SJSA1 (cell line): ENCODE measurements around the gene NRAP. TPM values are rescaled to one million over a fixed set of nuclear protein-coding genes. Genes with fewer than 3 reads are reported as not detected.

Experiments used
- DNase-seq, 2 experiments: peaks; one replicate each; pipeline ENCODE4 v3.0.0-alpha.2; 2015 to 2020; ENCODE audit warnings: low spot score in 2 of 2, low read depth in 1 of 2
- H3K27ac ChIP-seq: fragments of 250-450 bp; sonication (Bioruptor Pico); 2 replicates; pipeline ENCODE4 v1.5.1; 2020; ENCODE audit warnings: mild to moderate bottlenecking, moderate library complexity
- H3K27me3 ChIP-seq: fragments of 250-450 bp; sonication (Bioruptor Pico); replicated peaks from 2 replicates; pipeline ENCODE4 v1.5.1; 2020; ENCODE audit warnings: mild to moderate bottlenecking, moderate library complexity
- H3K36me3 ChIP-seq: fragments of 250-450 bp; sonication (Bioruptor Pico); 2 replicates; pipeline ENCODE4 v1.5.1; 2020; ENCODE audit warnings: mild to moderate bottlenecking
- H3K4me1 ChIP-seq: fragments of 250-450 bp; sonication (Bioruptor Pico); replicated peaks from 2 replicates; pipeline ENCODE4 v1.6.1; 2021; ENCODE audit warnings: mild to moderate bottlenecking
- H3K4me3 ChIP-seq: fragments of 250-450 bp; sonication (Bioruptor Pico); 2 replicates; pipeline ENCODE4 v1.5.1; 2020; ENCODE audit warnings: mild to moderate bottlenecking
- H3K9me3 ChIP-seq: fragments of 250-450 bp; sonication (Bioruptor Pico); replicated peaks from 2 replicates; pipeline ENCODE4 v1.5.1; 2020; ENCODE audit warnings: mild to moderate bottlenecking
- total RNA-seq: library from RNA; depleted of rRNA; stranded (reverse); fragments of >200 nt; shearing (Covaris generic); gene quantifications from 2 replicates; pipeline ENCODE4 v1.2.3, GENCODE V29; 2014; rRNA removed

NRAP gene
- total RNA-seq, 1 experiment from 2014 or later = not detected

DNA sequence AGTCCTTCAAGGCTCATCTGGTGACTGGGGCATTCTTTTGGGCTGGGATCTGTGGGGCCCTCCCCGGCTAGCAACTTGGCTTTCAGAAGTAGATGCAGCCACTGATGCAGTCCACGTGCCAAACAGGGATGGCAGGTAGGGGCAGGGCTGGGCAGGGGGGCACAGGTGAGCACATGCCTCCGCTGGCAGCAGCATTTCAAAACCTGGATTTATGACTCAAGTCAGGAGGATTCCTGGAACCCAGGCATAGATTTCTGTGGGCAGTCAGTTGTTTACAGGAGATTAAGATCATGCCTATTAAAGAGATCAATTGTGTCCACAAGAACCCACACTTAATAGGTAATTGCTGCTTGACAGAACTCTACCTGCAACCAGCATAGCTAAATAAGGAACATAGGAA lies 111.8 kb downstream of the NRAP start:
- H3K27ac ChIP-seq = no peak overlapping the region
- no peaks in the 10 kb centered on the region for H3K4me1 ChIP-seq
- no peak for DNase-seq
- H3K4me3 ChIP-seq = no peak overlapping the region
- no peaks in the 10 kb centered on the region for H3K36me3 ChIP-seq
- peaks cover 13% of the 10 kb centered on the region; the same call in 1 of the 2 replicates for H3K27me3 ChIP-seq
- no peaks in the 10 kb centered on the region for H3K9me3 ChIP-seq

DNA sequence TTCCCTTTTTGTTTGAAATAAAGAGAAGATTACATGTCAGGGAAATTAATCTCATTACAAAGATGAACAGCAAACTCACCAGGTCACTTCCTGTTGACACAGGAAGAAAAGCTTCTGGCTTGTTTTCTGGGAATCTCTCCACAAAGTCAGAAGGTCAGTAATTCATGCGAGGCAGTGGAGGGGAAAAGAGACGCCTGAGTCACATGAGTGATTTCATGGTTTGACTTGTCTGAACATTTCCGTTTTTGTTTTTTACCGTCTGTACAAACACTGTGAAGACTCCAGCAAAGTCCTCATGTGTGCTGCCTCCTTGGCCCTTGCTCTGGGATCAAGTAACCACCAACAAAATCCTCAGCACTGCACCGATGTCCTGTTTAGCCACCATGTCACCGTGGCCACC lies 113.5 kb downstream of the NRAP start:
- H3K36me3 ChIP-seq = no peaks in the 10 kb centered on the region
- no peak overlapping the region for H3K4me3 ChIP-seq
- no peak for DNase-seq
- no peaks in the 10 kb centered on the region for H3K9me3 ChIP-seq
- H3K27ac ChIP-seq = no peak overlapping the region
- H3K4me1 ChIP-seq = no peaks in the 10 kb centered on the region
- H3K27me3 ChIP-seq = peaks cover 13% of the 10 kb centered on the region; the same call in 1 of the 2 replicates

DNA sequence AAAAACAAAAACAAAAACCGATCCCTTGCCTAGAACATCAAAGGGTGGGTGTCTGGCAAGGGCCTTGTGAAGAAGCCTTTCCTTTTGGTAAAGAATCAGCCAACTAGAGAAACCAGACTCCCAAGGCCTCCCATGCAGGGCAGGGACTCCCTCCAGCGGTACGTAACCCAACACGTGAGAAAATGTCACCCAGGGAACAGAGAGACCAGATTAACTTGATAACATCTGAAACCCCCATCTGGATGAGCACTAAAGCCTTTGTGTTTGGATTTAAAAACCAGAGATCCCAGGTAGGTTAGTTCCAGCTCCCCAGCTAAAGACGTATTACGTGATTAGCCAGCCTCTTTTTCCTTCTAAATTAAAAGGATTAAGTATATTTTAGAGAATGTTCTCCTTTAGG lies 114.0 kb downstream of the NRAP start:
- H3K27me3 ChIP-seq = peaks cover 13% of the 10 kb centered on the region; the same call in 1 of the 2 replicates
- H3K4me3 ChIP-seq = no peak overlapping the region
- no peaks in the 10 kb centered on the region for H3K36me3 ChIP-seq
- no peak for DNase-seq
- no peak overlapping the region for H3K27ac ChIP-seq
- H3K4me1 ChIP-seq = no peaks in the 10 kb centered on the region
- H3K9me3 ChIP-seq = no peaks in the 10 kb centered on the region

DNA sequence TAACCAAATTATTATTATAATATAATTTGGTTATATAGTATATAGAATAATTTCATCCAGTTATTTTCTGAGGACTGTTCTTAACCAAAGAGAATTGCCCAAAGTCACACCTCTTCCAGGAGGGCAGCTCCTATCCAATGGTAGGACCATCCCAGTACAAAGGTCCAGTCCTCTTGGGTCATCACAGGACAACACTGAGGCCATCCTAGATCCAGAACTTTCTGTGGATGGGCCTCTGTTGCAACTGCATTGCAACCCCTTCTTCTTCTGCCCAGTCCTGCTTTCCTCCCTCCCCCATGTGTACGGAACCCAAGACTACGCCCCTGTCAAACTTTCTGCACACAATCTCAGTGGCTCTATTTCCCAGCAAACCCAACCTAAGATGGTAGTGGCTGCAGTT lies 116.4 kb downstream of the NRAP start:
- Histone ChIP-seq H3K27ac (no peak overlapping the region), H3K27me3 (peaks cover 13% of the 10 kb centered on the region; the same call in 1 of the 2 replicates), H3K4me1 (no peaks in the 10 kb centered on the region), H3K4me3 (no peak overlapping the region), H3K36me3 (no peaks in the 10 kb centered on the region), H3K9me3 (no peaks in the 10 kb centered on the region)
- DNase-seq = no peak

DNA sequence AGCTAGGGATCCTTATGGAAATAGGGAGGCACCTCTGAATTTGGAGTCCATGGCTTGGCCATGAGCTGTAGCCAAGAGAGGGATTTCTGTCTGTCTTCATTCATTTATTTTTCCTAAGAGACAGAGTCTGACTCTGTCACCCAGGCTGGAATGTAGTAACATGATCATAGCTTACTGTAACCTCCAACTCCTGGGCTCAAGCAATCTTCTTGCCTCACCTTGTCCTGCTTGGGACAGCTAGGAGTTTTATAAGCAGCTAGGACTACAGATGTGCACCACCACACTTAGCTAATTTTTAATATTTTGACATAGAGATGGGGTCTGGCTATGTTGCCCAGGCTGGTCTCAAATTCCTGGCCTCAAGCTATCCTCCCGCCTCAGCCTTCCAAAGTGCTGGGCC lies 119.4 kb downstream of the NRAP start:
- Histone ChIP-seq H3K27ac (no peak overlapping the region), H3K4me1 (no peaks in the 10 kb centered on the region), H3K4me3 (no peak overlapping the region), H3K27me3 (no peaks in the 10 kb centered on the region), H3K9me3 (no peaks in the 10 kb centered on the region), H3K36me3 (no peaks in the 10 kb centered on the region)
- no peak for DNase-seq

DNA sequence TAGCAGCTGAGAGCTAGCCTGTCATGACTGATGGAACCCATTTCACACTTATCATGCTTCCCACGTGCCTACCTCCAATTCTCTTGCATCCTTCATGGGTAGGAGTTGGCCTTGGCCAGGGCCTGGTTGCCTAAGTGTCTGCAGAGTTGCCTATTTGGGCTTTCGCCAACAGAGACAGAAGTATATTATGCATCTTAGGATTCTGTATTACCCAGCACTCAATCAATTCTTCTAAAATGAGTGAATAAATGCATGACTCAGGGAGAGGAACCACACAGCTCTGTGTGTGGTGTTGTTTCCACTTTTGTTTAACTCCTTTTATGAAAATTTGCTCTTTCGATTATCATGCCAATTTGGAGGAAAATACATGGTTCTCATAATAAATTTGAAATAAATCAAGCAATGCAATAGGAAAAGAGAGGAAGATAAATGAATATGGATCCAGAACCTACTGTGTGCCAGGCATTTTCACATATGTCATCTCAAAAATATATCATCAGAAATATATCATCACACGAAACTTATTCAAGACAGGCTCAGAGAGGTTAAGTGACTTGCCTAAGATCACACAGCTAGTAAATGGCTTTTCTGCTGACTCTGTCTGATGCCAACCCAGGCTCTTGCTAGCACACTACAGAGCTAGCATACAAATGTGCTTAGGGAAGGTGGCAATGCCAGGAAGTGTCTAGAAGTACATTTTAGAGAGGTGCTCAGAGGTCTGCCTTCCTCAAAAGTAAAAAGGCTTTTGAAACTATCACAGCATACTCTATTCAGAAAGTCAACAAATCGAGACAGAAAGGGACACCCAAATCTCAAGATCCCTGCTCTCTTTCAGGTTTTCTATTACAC lies 120.5 kb downstream of the NRAP start:
- H3K36me3 ChIP-seq = no peaks in the 10 kb centered on the region
- no peak overlapping the region for H3K27ac ChIP-seq
- DNase-seq = no peak
- no peaks in the 10 kb centered on the region for H3K9me3 ChIP-seq
- no peaks in the 10 kb centered on the region for H3K27me3 ChIP-seq
- H3K4me3 ChIP-seq = no peak overlapping the region
- no peaks in the 10 kb centered on the region for H3K4me1 ChIP-seq

DNA sequence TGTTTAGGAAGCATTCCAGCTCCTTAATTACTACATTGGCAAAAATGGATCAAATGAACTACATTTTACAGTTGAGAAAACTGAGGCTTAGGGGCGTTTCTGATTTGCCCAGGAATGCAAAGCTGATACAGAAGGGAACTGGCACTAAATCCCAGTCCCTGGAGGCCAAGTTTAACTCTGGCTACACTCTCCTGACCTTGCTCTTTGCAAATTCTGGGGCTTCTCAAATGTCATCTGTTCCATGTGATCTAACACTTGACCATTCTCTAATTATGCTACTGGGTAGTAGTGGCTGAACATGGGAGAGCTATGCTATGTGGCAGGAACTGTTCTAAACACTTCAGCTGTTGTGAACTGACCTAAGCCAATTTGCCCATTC lies 122.3 kb downstream of the NRAP start:
- no peaks in the 10 kb centered on the region for H3K36me3 ChIP-seq
- H3K27ac ChIP-seq = no peak overlapping the region
- H3K4me3 ChIP-seq = no peak overlapping the region
- DNase-seq = no peak
- no peaks in the 10 kb centered on the region for H3K27me3 ChIP-seq
- no peaks in the 10 kb centered on the region for H3K9me3 ChIP-seq
- H3K4me1 ChIP-seq = no peaks in the 10 kb centered on the region

DNA sequence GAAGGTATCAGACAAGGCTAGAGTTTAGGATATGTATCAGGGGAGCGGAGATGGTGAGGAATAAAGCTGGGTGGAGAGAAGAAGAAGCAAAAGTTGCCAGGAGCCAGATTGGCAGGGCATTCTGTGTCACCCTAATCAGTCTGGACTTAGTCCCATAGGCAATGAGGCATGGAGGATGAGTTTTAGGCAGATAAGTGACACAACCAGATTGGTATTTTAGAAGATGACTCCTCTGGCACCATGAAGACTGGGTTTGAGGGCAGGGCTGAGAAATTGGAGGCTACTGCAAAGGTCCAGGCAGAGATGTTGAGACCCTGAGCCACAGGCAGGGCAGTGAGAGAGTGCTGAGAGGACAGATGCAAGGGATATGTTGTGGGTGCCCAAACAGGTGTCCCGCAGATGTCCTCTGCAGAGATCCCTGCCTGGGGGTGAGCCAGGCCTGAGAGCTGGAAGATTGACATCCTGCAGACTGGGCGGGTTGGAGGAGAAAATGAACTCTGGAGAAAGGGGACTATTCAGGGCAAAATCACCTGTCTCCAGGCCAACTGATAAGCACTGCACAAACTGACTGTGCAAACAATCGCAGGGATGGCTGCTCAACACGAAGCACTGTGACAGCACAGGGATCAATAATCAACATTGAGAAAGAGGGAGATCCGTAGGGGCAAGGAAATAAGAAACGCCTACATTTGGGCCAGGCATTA lies 122.8 kb downstream of the NRAP start:
- Histone ChIP-seq H3K4me3 (no peak overlapping the region), H3K4me1 (no peaks in the 10 kb centered on the region), H3K9me3 (no peaks in the 10 kb centered on the region), H3K27me3 (no peaks in the 10 kb centered on the region), H3K27ac (no peak overlapping the region), H3K36me3 (no peaks in the 10 kb centered on the region)
- no peak for DNase-seq

DNA sequence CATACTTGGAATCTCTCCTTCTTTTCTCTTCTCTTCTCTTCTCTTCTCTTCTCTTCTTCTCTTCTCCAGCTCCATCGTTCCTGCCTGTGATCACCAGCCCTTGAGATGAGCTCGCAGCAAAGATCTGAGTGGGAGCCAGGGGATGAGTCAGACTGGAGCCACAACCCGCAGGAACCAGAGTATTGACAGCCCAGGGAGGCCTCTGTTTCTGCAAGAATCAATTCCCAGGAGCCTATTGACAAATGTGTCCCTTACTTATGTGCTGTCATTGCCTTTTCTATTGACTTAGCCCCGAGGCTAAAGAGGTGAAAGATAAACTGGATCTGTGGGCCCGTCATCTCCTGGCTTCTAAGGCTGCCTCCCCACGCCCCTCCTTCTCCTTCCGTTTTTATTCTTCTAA lies 124.1 kb downstream of the NRAP start:
- H3K9me3 ChIP-seq = no peaks in the 10 kb centered on the region
- H3K4me3 ChIP-seq = no peak overlapping the region
- DNase-seq = no peak
- no peaks in the 10 kb centered on the region for H3K36me3 ChIP-seq
- H3K27me3 ChIP-seq = no peaks in the 10 kb centered on the region
- H3K27ac ChIP-seq = no peak overlapping the region
- no peaks in the 10 kb centered on the region for H3K4me1 ChIP-seq

Other genes starting within 250 kb of the NRAP start
- not detected in 2 replicates for gene HABP2, start 111.0 kb downstream of the NRAP start, total RNA-seq
- 68.8 and 78.5 TPM in 2 replicates for gene CASP7, start 15.9 kb upstream of the NRAP start, total RNA-seq
- gene PLEKHS1, start 87.6 kb upstream of the NRAP start, total RNA-seq = 0.03 TPM in 1 of 2 replicates, not detected in the other
- gene DCLRE1A, start 190.0 kb upstream of the NRAP start, total RNA-seq = 10.6 and 14.6 TPM in 2 replicates
- 16.1 and 25.0 TPM in 2 replicates for gene NHLRC2, start 190.6 kb upstream of the NRAP start, total RNA-seq